Kidney (tissue), 14 donors: ENCODE data around the gene TTLL9. TPM values are rescaled to one million over a fixed set of nuclear protein-coding genes. Genes with fewer than 3 reads are reported as not detected.
"Not testable (repeated sequence)": the region's sequence is repeated elsewhere in the genome, so short reads cannot be mapped to it uniquely, and the experiment has no call there.

Source experiments
- DNase-seq, 5 donors: peaks; one replicate each; pipeline ENCODE4 v3.0.0-alpha.2; 2013 to 2020
- FAIRE-seq: peaks from 2 replicates; lab custom pipeline; 2012; peaks lifted over from hg19 to GRCh38; lab: Jason Lieb, UNC
- H3K27ac ChIP-seq, 2 donors: one replicate each; pipeline ENCODE4 v1.7.0; 2013; ENCODE audit warnings: low read depth in 2 of 2, low read length in 2 of 2, inconsistent platforms in 1 of 2
- H3K27me3 ChIP-seq: one replicate; pipeline ENCODE4 v1.7.1; 2013; ENCODE audit warnings: low read length, inconsistent platforms; ENCODE audit not compliant: control insufficient read depth, insufficient read depth
- H3K36me3 ChIP-seq, 3 donors: one replicate each; pipeline versions ENCODE4 v1.7.0 to v1.7.1; 2013; ENCODE audit warnings: low read length in 3 of 3, control low read depth in 1 of 3, inconsistent platforms in 1 of 3; ENCODE audit not compliant: insufficient read depth in 3 of 3, control insufficient read depth in 2 of 3
- H3K4me1 ChIP-seq, 3 donors: one replicate each; pipeline versions ENCODE4 v1.7.0 to v1.7.1; 2013; ENCODE audit warnings: low read length in 3 of 3, inconsistent platforms in 1 of 3, low read depth in 1 of 3; ENCODE audit not compliant: control insufficient read depth in 2 of 3, insufficient read depth in 2 of 3
- H3K4me3 ChIP-seq, 3 donors: one replicate each; pipeline versions ENCODE4 v1.7.0 to v1.8.1; 2013; ENCODE audit warnings: low read length in 3 of 3, control low read depth in 1 of 3, inconsistent platforms in 1 of 3
- H3K9ac ChIP-seq, 3 donors: one replicate each; pipeline versions ENCODE4 v1.7.0 to v1.7.1; 2013; ENCODE audit warnings: low read length in 3 of 3, control low read depth in 1 of 3, inconsistent platforms in 1 of 3
- H3K9me3 ChIP-seq, 3 donors: one replicate each; pipeline versions ENCODE4 v1.7.0 to v1.7.1; 2013; ENCODE audit warnings: low read length in 3 of 3, control low read depth in 1 of 3, inconsistent platforms in 1 of 3; ENCODE audit not compliant: control insufficient read depth in 2 of 3, insufficient read depth in 1 of 3
- intact Hi-C: fragments of 100-400 bp; cut with DNase I; formaldehyde crosslinking; loops from one replicate; pipeline ENCODE4 v1.11.1; 2022
- polyA plus RNA-seq: library from polyadenylated mRNA; stranded (reverse); fragments of 350-450 nt; fragmentation: Illumina TruSeq; extraction: RNeasy Lipid Tissue Mini Kit (QIAGEN cat#74804); gene quantifications from one replicate; pipeline ENCODE4 v1.2.3, GENCODE V29; 2014; ENCODE audit warnings: low read depth, low replicate concordance; ENCODE audit not compliant: insufficient read depth
- total RNA-seq: library from RNA; stranded (reverse); fragmentation: NEBNext Ultra II Directional; extraction: Animal tissue kit (Norgen Biotek cat#: 25700); gene quantifications from one replicate; pipeline ENCODE4 v1.2.1, GENCODE V29; 2021
- TF ChIP-seq, protein P1 (sequence below): IDR thresholded peaks from 3 replicates; pipeline ENCODE4 v1.5.1; 2012; ENCODE audit warnings: mild to moderate bottlenecking, moderate library complexity, borderline replicate concordance; ENCODE audit not compliant: insufficient read depth; ENCODE audit errors: extremely low read depth
- donor health status: control.
- donor health status: control.
- donor health status: control.
- donor health status: control.
- donor health status: control.
- donor health status: DM: yes; HTN: yes; CAD: no.
- donor health status: Normal renal cell carcinoma (clear cell type).

The TTLL9 gene
- total and polyA plus RNA-seq, 2 donors from 2014 or later, result 0.82 to 1.9 TPM

DNA sequence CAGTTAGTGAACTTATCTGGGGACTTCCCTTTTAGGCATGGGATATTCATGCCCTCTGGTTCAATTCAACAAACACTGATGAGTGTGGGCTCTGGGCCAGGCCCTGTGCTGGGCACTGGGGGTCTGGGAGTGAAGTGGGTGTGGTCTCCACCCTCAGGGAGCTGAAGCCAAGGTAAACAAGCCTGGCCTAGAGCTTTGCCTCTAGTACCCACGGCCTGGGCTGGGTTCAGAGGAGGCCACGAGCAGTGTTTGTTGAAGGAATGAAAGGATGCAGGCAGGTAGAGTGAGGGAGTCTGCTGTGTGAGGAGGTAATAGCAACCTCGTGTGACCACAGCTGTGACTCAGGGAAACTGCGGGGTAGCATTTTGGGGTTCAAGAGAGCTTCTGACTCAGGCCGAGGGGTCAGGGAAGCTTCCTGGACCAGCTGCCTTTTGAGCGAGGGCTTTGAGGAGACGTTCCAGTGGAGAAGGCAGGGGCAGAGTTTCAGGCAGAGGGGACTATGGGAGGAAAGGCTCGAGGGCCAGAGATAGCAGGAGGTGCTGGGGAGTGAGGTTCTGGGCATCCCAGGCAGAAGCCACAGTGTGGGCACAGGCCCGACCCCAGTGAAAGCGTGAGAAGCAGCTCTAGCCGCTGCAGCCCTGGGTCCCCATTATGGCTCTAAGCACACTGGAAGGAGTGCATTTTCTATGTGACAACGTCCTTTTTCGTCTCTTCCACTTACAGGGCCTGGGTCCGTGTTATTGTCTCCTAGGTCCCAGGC lies 45.7 kb upstream of the TTLL9 start:
- FAIRE-seq (no peak), DNase-seq (peak in 1 of 5 donors; percentile 41)
- H3K4me3 ChIP-seq, result no peak overlapping the region
- intact Hi-C loops, result loop anchor here (10.0 kb wide), 1 partner anchor 130 kb away; the partner anchor contains the start of gene PDRG1
- H3K27me3 ChIP-seq, result no peaks in the 10 kb centered on the region
- peaks cover 0 to 3% (median 2%) of the 10 kb centered on the region in 3 donors for H3K4me1 ChIP-seq
- no peak overlapping the region for H3K27ac ChIP-seq
- TF ChIP-seq, protein P1, sequence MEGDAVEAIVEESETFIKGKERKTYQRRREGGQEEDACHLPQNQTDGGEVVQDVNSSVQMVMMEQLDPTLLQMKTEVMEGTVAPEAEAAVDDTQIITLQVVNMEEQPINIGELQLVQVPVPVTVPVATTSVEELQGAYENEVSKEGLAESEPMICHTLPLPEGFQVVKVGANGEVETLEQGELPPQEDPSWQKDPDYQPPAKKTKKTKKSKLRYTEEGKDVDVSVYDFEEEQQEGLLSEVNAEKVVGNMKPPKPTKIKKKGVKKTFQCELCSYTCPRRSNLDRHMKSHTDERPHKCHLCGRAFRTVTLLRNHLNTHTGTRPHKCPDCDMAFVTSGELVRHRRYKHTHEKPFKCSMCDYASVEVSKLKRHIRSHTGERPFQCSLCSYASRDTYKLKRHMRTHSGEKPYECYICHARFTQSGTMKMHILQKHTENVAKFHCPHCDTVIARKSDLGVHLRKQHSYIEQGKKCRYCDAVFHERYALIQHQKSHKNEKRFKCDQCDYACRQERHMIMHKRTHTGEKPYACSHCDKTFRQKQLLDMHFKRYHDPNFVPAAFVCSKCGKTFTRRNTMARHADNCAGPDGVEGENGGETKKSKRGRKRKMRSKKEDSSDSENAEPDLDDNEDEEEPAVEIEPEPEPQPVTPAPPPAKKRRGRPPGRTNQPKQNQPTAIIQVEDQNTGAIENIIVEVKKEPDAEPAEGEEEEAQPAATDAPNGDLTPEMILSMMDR, result no peak
- no peak overlapping the region for H3K9ac ChIP-seq
- H3K36me3 ChIP-seq, result no peaks in the 10 kb centered on the region
- H3K9me3 ChIP-seq, result no peaks in the 10 kb centered on the region

DNA sequence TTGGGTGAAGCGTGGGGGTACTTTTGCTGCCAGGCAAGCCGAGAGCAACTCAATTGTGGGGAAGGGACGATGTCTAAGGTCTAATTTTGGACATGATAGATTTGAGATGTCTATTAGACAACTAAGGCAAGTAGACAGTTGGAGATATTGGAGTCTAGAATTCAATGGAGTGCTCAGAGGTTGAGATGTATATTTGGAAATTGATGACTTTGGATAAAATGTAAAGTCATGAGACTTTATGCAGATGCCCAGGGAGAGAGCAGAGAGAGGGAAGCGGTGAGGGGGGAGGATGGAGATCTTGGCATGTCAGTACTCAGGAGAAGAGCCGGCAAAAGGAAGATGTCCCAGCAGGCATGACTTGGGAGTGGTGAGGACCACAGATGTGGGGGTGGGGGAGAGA lies 44.4 kb upstream of the TTLL9 start:
- DNase-seq (peak in 1 of 5 donors; percentile 4), FAIRE-seq (no peak)
- TF ChIP-seq, protein P1, result no peak
- Histone ChIP-seq H3K27ac (no peak overlapping the region), H3K36me3 (no peaks in the 10 kb centered on the region), H3K9ac (no peak overlapping the region), H3K9me3 (no peaks in the 10 kb centered on the region), H3K4me3 (no peak overlapping the region), H3K4me1 (peaks cover 0 to 3% (median 2%) of the 10 kb centered on the region in 3 donors), H3K27me3 (no peaks in the 10 kb centered on the region)
- intact Hi-C loops, result loop anchor here (10.0 kb wide), 1 partner anchor 129 kb away; the partner anchor contains the start of gene PDRG1

DNA sequence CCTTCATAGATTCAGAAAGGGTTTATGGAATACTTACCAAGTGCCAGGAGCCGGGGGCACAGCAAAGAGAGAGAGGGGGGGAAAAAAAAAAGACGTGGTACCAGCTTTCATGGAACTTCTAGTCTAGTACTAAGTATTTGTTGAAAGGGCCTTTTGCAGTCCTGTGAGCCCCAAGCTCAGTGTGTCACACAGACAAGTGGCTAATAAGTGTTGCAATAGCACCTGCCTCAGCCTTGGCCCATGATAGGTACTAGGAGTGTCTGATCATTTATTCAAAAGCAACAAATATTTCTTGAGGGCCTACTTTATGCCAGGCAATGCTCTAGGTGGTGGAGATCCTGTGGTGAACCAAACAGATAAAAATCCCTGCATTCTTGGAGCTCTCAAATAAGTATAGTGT lies 43.4 kb upstream of the TTLL9 start:
- DNase-seq, result no peak
- H3K36me3 ChIP-seq, result no peaks in the 10 kb centered on the region
- no peaks in the 10 kb centered on the region for H3K9me3 ChIP-seq
- H3K4me1 ChIP-seq, result peaks cover 0 to 3% (median 2%) of the 10 kb centered on the region in 3 donors
- FAIRE-seq, result no peak
- intact Hi-C loops, result loop anchor here (10.0 kb wide), 1 partner anchor 128 kb away; the partner anchor contains the start of gene PDRG1
- TF ChIP-seq, protein P1, result no peak
- H3K9ac ChIP-seq, result no peak overlapping the region
- H3K4me3 ChIP-seq, result no peak overlapping the region
- no peaks in the 10 kb centered on the region for H3K27me3 ChIP-seq
- H3K27ac ChIP-seq, result no peak overlapping the region

DNA sequence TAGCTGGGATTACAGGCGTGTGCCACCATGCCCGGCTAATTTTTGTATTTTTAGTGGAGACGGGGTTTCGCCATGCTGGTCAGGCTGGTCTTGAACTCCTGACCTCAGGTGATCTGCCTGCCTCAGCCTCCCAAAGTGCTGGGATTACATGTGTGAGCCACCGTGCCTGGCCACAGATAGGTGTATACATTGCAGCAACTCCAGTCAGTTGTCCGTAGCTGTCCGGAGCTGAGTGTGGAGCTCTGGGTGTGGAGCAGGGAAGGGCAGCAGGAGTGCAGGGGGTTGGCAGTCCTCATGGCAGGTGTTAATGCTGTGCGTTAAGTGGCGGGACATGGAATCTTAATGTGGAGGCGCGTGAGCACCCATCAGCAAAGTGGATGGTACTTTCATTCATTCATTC lies 42.4 kb upstream of the TTLL9 start:
- H3K4me3 ChIP-seq, DNase-seq, H3K9me3 ChIP-seq, H3K9ac ChIP-seq, H3K36me3 ChIP-seq, H3K27me3 ChIP-seq, H3K27ac ChIP-seq, FAIRE-seq, H3K4me1 ChIP-seq: not testable (repeated sequence)
- intact Hi-C loops, result loop anchor here (10.0 kb wide), 1 partner anchor 127 kb away; the partner anchor contains the start of gene PDRG1
